H1 (cell line): ENCODE results near the gene TEN1. TPM values are rescaled to one million over a fixed set of nuclear protein-coding genes. Genes with fewer than 3 reads are reported as not detected.

Experiments
- CTCF ChIA-PET: fragments of 300-600 bp; sonication (Branson Sonifier 250); formaldehyde crosslinking; loops from one replicate; lab custom pipeline; 2021; ENCODE audit not compliant: partially characterized antibody; lab: Charles Lee
- POLR2A ChIA-PET: fragments of 300-600 bp; sonication (Branson Sonifier 250); formaldehyde crosslinking; loops from one replicate; lab custom pipeline; 2021; ENCODE audit warnings: inconsistent platforms; ENCODE audit not compliant: partially characterized antibody; lab: Charles Lee
- DNase-seq, 2 experiments: peaks; one replicate each; pipeline versions ENCODE4 v3.0.0 to v3.0.0-alpha.2; 2010 to 2022; ENCODE audit warnings: low spot score in 2 of 2, low read depth in 1 of 2, mixed read lengths in 1 of 2
- FAIRE-seq: peaks from 2 replicates; lab custom pipeline; 2011; peaks lifted over from hg19 to GRCh38; lab: Jason Lieb, UNC
- H2AFZ ChIP-seq: 2 replicates; pipeline ENCODE4 v1.8.1; 2012; ENCODE audit warnings: low read length, inconsistent platforms
- H2AK5ac ChIP-seq: 2 replicates; pipeline ENCODE4 v1.6.1; 2013; ENCODE audit warnings: low read depth, low read length
- H2BK120ac ChIP-seq: replicated peaks from 2 replicates; pipeline ENCODE3; 2013; ENCODE audit warnings: low read depth, low read length, inconsistent platforms
- H2BK12ac ChIP-seq: 2 replicates; pipeline ENCODE4 v1.6.1; 2013; ENCODE audit warnings: low read depth, low read length
- H2BK15ac ChIP-seq: 2 replicates; pipeline ENCODE4 v1.6.1; 2013; ENCODE audit warnings: low read length
- H2BK20ac ChIP-seq: 2 replicates; pipeline ENCODE4 v1.6.1; 2013; ENCODE audit warnings: low read length
- H2BK5ac ChIP-seq: 2 replicates; pipeline ENCODE4 v1.6.1; 2013; ENCODE audit warnings: low read depth, low read length
- H3K14ac ChIP-seq: 2 replicates; pipeline ENCODE4 v1.6.1; 2013; ENCODE audit warnings: inconsistent platforms; ENCODE audit not compliant: insufficient read length
- H3K18ac ChIP-seq: 2 replicates; pipeline ENCODE4 v1.6.1; 2013; ENCODE audit warnings: low read length; ENCODE audit errors: extremely low read depth
- H3K23ac ChIP-seq: 2 replicates; pipeline ENCODE4 v1.6.1; 2013; ENCODE audit warnings: inconsistent platforms; ENCODE audit not compliant: insufficient read length
- H3K23me2 ChIP-seq: 2 replicates; pipeline ENCODE4 v1.6.1; 2013; ENCODE audit warnings: low read depth, low read length
- H3K27ac ChIP-seq: 2 replicates; pipeline ENCODE4 v1.6.1; 2011; ENCODE audit warnings: low read depth, low read length, inconsistent platforms
- H3K27me3 ChIP-seq, 4 experiments: replicated peaks in 1 of 4; 1 replicate in 1 of 4; 2 replicates in 3 of 4; pipeline versions ENCODE4 v1.6.1 to v1.8.1; 2011 to 2013; ENCODE audit warnings: low read length in 3 of 4, mild to moderate bottlenecking in 3 of 4, inconsistent platforms in 2 of 4, mixed read lengths in 2 of 4, moderate library complexity in 1 of 4; ENCODE audit not compliant: control insufficient read depth in 3 of 4, insufficient read depth in 3 of 4; ENCODE audit errors: extremely low read depth in 1 of 4
- H3K36me3 ChIP-seq, 4 experiments: 2 replicates each; pipeline versions ENCODE4 v1.6.1 to v1.8.1; 2011 to 2013; ENCODE audit warnings: mild to moderate bottlenecking in 4 of 4, low read length in 3 of 4, moderate library complexity in 2 of 4, control low read depth in 1 of 4, inconsistent platforms in 1 of 4; ENCODE audit not compliant: insufficient read depth in 4 of 4, control insufficient read depth in 2 of 4
- H3K4ac ChIP-seq: replicated peaks from 2 replicates; pipeline ENCODE3; 2013; ENCODE audit warnings: low read length, low read depth, mixed read lengths, inconsistent platforms; ENCODE audit not compliant: insufficient read length
- H3K4me1 ChIP-seq, 4 experiments: replicated peaks in 1 of 4; 1 replicate in 1 of 4; 2 replicates in 3 of 4; pipeline versions ENCODE4 v1.6.1 to v1.8.1; 2011 to 2013; ENCODE audit warnings: low read length in 3 of 4, inconsistent platforms in 2 of 4, mixed read lengths in 1 of 4; ENCODE audit not compliant: insufficient read depth in 4 of 4, control insufficient read depth in 3 of 4
- H3K4me2 ChIP-seq, 2 experiments: 2 replicates each; pipeline versions ENCODE4 v1.6.1 to v1.8.1; 2011 to 2013; ENCODE audit warnings: low read depth in 2 of 2, low read length in 2 of 2, control low read depth in 1 of 2, inconsistent platforms in 1 of 2, mild to moderate bottlenecking in 1 of 2; ENCODE audit not compliant: insufficient read depth in 1 of 2
- H3K4me3 ChIP-seq, 4 experiments: fragments of 200-600, 300-600 bp in 1 of 4; sonication (generic), shearing (Covaris generic), sonication (Bioruptor Twin) in 1 of 4; 2 replicates each; pipeline versions ENCODE4 v1.5.1 to v1.8.1; 2011 to 2016; ENCODE audit warnings: low read length in 4 of 4, low read depth in 3 of 4, control low read depth in 2 of 4, inconsistent platforms in 2 of 4, mild to moderate bottlenecking in 2 of 4, mixed read lengths in 1 of 4, moderate library complexity in 1 of 4; ENCODE audit not compliant: insufficient read depth in 2 of 4; ENCODE audit errors: extremely low read depth in 1 of 4
- H3K56ac ChIP-seq: replicated peaks from 2 replicates; pipeline ENCODE3; 2013; ENCODE audit warnings: low read depth, mild to moderate bottlenecking, mixed read lengths, low read length, inconsistent platforms; ENCODE audit not compliant: insufficient read length
- H3K79me1 ChIP-seq: 2 replicates; pipeline ENCODE4 v1.6.1; 2013; ENCODE audit warnings: low read depth, low read length, control low read depth
- H3K79me2 ChIP-seq, 2 experiments: 2 replicates each; pipeline versions ENCODE4 v1.6.1 to v1.8.1; 2012 to 2013; ENCODE audit warnings: low read length in 2 of 2, mild to moderate bottlenecking in 2 of 2, inconsistent platforms in 1 of 2; ENCODE audit not compliant: insufficient read depth in 2 of 2, control insufficient read depth in 1 of 2
- H3K9ac ChIP-seq, 4 experiments: replicated peaks in 1 of 4; 1 replicate in 1 of 4; 2 replicates in 3 of 4; pipeline versions ENCODE4 v1.6.1 to v1.8.1; 2011 to 2013; ENCODE audit warnings: low read depth in 3 of 4, low read length in 3 of 4, control low read depth in 2 of 4, mild to moderate bottlenecking in 2 of 4, moderate library complexity in 2 of 4, inconsistent platforms in 1 of 4; ENCODE audit errors: extremely low read depth in 1 of 4
- H3K9me3 ChIP-seq, 2 experiments: 2 replicates each; pipeline versions ENCODE4 v1.6.1 to v1.8.1; 2012 to 2013; ENCODE audit warnings: mild to moderate bottlenecking in 2 of 2, moderate library complexity in 2 of 2, control low read depth in 1 of 2, inconsistent platforms in 1 of 2, low read depth in 1 of 2, low read length in 1 of 2, mixed read lengths in 1 of 2; ENCODE audit not compliant: insufficient read depth in 2 of 2
- H4K20me1 ChIP-seq, 2 experiments: replicated peaks in 1 of 2; 2 replicates each; pipeline versions ENCODE3 to v1.8.1; 2011 to 2013; ENCODE audit warnings: inconsistent platforms in 2 of 2, low read length in 2 of 2, mild to moderate bottlenecking in 1 of 2; ENCODE audit not compliant: insufficient read depth in 2 of 2, control insufficient read depth in 1 of 2
- H4K5ac ChIP-seq: 2 replicates; pipeline ENCODE4 v1.6.1; 2013; ENCODE audit warnings: low read length, low read depth, mixed read lengths, inconsistent platforms; ENCODE audit not compliant: insufficient read length
- H4K8ac ChIP-seq: 2 replicates; pipeline ENCODE4 v1.8.0; 2013; ENCODE audit warnings: mild to moderate bottlenecking, moderate library complexity, low read length, inconsistent platforms; ENCODE audit not compliant: insufficient read depth; ENCODE audit errors: extremely low read depth
- H4K91ac ChIP-seq: replicated peaks from 2 replicates; pipeline ENCODE3; 2013; ENCODE audit warnings: low read length, mixed read lengths, inconsistent platforms; ENCODE audit not compliant: insufficient read length
- CHD1 ChIP-seq: IDR thresholded peaks from 2 replicates; pipeline ENCODE4 v1.6.1; 2012; ENCODE audit warnings: low read depth, low read length, improper control_type of control experiment
- CREB1 ChIP-seq: IDR thresholded peaks from 2 replicates; pipeline ENCODE4 v1.6.1; 2012; ENCODE audit warnings: inconsistent platforms
- EZH2 ChIP-seq: fragments of 200-600 bp; sonication (generic); IDR thresholded peaks from 2 replicates; pipeline ENCODE4 v1.7.1; 2012; ENCODE audit warnings: low read depth, mild to moderate bottlenecking, moderate library complexity, low read length, inconsistent platforms; ENCODE audit not compliant: severe bottlenecking
- GTF2F1 ChIP-seq: IDR thresholded peaks from 2 replicates; pipeline ENCODE4 v1.6.1; 2012; ENCODE audit warnings: low read depth, low read length, improper control_type of control experiment, borderline replicate concordance
- JUND ChIP-seq: IDR thresholded peaks from 2 replicates; pipeline ENCODE4 v1.6.1; 2011; ENCODE audit warnings: mild to moderate bottlenecking, improper control_type of control experiment, low read length
- KDM4A ChIP-seq: IDR thresholded peaks from one replicate; pipeline ENCODE4 v1.7.1; 2012; ENCODE audit warnings: low read depth, mild to moderate bottlenecking, moderate library complexity, low read length, inconsistent platforms; ENCODE audit not compliant: severe bottlenecking
- NANOG ChIP-seq: IDR thresholded peaks from 2 replicates; pipeline ENCODE4 v1.6.1; 2011; ENCODE audit warnings: low read length, low read depth, mild to moderate bottlenecking, inconsistent platforms; ENCODE audit not compliant: insufficient read depth, poor library complexity, severe bottlenecking
- POU5F1 ChIP-seq: IDR thresholded peaks from 2 replicates; pipeline ENCODE4 v1.6.1; 2011; ENCODE audit warnings: low read depth, mild to moderate bottlenecking, low read length, moderate library complexity
- SIRT6 ChIP-seq: IDR thresholded peaks from one replicate; pipeline ENCODE4 v1.7.1; 2012; ENCODE audit warnings: low read length, inconsistent platforms
- SIX5 ChIP-seq: IDR thresholded peaks from 2 replicates; pipeline ENCODE4 v1.6.1; 2011; ENCODE audit warnings: mild to moderate bottlenecking, low read depth, low read length
- SP2 ChIP-seq: IDR thresholded peaks from 2 replicates; pipeline ENCODE4 v1.6.1; 2012; ENCODE audit warnings: mild to moderate bottlenecking, low read length, inconsistent platforms
- SRF ChIP-seq: IDR thresholded peaks from 2 replicates; pipeline ENCODE4 v1.6.1; 2011; ENCODE audit warnings: mild to moderate bottlenecking, low read depth, low read length, moderate library complexity
- YY1 ChIP-seq: IDR thresholded peaks from 2 replicates; pipeline ENCODE4 v1.6.1; 2011; ENCODE audit warnings: low read depth, mild to moderate bottlenecking, low read length
- WGBS, 2 experiments: shearing (Covaris generic) in 1 of 2; methylation state at CpG; one replicate each; pipeline versions ENCODE4 v1.1.6 to v1.1.7; 2013 to 2015; ENCODE audit warnings: low lambda C conversion rate in 2 of 2, mixed read lengths in 2 of 2, inconsistent platforms in 1 of 2, low coverage in 1 of 2, missing lambda C conversion rate in 1 of 2; ENCODE audit not compliant: insufficient replicate concordance in 2 of 2, insufficient coverage in 1 of 2, insufficient read length in 1 of 2; ENCODE audit errors: extremely low coverage in 1 of 2, missing lambda C conversion rate in 1 of 2; 5-methylcytosine and 5-hydroxymethylcytosine counted together
- polyA plus RNA-seq, 7 experiments: library from polyadenylated mRNA; depleted of rRNA in 3 of 7; stranded (reverse) in 5 of 7; unstranded in 2 of 7; fragments of >200 nt in 5 of 7; fragments of 200-250 nt in 2 of 7; gene quantifications; 1 replicate in 5 of 7; 2 replicates in 1 of 7; 4 replicates in 1 of 7; pipeline versions ENCODE4 v1.2.1 to v1.2.3, GENCODE V29; 2011 to 2013; ENCODE audit warnings: missing spikeins in 2 of 7, mixed read lengths in 2 of 7
- total RNA-seq: library from RNA; stranded (reverse); fragmentation: NEBNext Ultra II Directional; extraction: Animal tissue kit (Norgen Biotek cat#: 25700); gene quantifications from 2 replicates; pipeline ENCODE4 v1.2.1, GENCODE V29; 2021
- TF ChIP-seq, protein P1 (sequence below): IDR thresholded peaks from 2 replicates; pipeline ENCODE4 v1.6.1; 2011; ENCODE audit warnings: low read depth, mild to moderate bottlenecking, low read length; ENCODE audit not compliant: insufficient read depth
- TF ChIP-seq, protein P2 (sequence below): IDR thresholded peaks from 2 replicates; pipeline ENCODE4 v1.6.1; 2012; ENCODE audit warnings: inconsistent platforms

TEN1 gene
- total and polyA plus RNA-seq, 2 of the 8 experiments (the other 6 are each of a cell fraction or from before 2014, with no cell fraction given), result 15.9 to 18.7 TPM

DNA sequence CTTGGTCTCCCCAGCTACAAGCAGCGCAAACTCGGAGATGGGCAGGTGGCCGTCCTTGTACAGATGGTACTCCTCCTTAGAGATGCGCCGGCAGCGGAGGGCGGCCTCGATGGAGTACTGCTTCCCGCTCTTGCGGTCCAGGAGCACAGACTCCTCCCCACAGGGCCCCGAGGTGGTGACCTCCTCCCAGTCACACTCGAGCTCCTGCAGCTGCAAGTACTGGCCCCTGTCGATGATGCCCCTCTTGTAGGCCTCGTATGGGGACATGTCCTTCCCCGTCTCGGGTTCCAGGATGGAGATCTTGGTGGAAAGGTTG, 28.8 kb downstream of the TEN1 start:
- Histone ChIP-seq H3K4ac (no peak overlapping the region), H3K4me3 (no peak overlapping the region), H3K4me2 (no peak overlapping the region), H3K23me2 (no peaks in the 10 kb centered on the region), H3K9ac (no peak overlapping the region), H4K8ac (no peak overlapping the region), H4K91ac (no peak overlapping the region), H2AK5ac (no peak overlapping the region), H2AFZ (no peak overlapping the region), H2BK15ac (no peak overlapping the region), H3K27ac (no peak overlapping the region), H3K79me2 (no peaks in the 10 kb centered on the region), H3K36me3 (no peaks in the 10 kb centered on the region; a peak in 1 of 8 replicates), H4K20me1 (no peaks in the 10 kb centered on the region), H2BK120ac (no peak overlapping the region), H3K56ac (no peak overlapping the region), H3K23ac (no peak overlapping the region), H3K18ac (no peak overlapping the region), H3K4me1 (no peaks in the 10 kb centered on the region), H3K79me1 (no peaks in the 10 kb centered on the region), H3K9me3 (no peaks in the 10 kb centered on the region; a peak in 1 of 4 replicates), H2BK12ac (no peak overlapping the region), H2BK20ac (no peak overlapping the region), H3K27me3 (no peaks in the 10 kb centered on the region), H3K14ac (no peak overlapping the region), H2BK5ac (no peak overlapping the region), H4K5ac (no peak overlapping the region)
- ChIA-PET CTCF (interaction anchor here (0.8 to 32.0 kb wide), 17 partner anchors 5 to 293 kb away, joined by 3 to 885 read pairs (median 5); partner anchors contain the start of genes CDK3, EVPL, MRPL38 and TRIM65), POLR2A (interaction anchor here (0.9 to 1.6 kb wide), 7 partner anchors 10 to 223 kb away, joined by 3 to 7 read pairs (median 4); partner anchors contain the start of gene TRIM65)
- FAIRE-seq, result no peak
- DNase-seq, result no peak
- 96% methylated on average over 16 of the region's 16 CpGs; no CpG with 5 or more reads in 1 of the 2 experiments for WGBS, 2 experiments
- TF ChIP-seq POU5F1, result no peak
- no peak for TF ChIP-seq KDM4A
- TF ChIP-seq SRF, result no peak
- TF ChIP-seq EZH2, result no peak
- no peak for TF ChIP-seq CHD1
- no peak for TF ChIP-seq SIRT6
- TF ChIP-seq SIX5, result no peak
- TF ChIP-seq, protein P1, sequence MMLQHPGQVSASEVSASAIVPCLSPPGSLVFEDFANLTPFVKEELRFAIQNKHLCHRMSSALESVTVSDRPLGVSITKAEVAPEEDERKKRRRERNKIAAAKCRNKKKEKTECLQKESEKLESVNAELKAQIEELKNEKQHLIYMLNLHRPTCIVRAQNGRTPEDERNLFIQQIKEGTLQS, result no peak
- TF ChIP-seq, protein P2, sequence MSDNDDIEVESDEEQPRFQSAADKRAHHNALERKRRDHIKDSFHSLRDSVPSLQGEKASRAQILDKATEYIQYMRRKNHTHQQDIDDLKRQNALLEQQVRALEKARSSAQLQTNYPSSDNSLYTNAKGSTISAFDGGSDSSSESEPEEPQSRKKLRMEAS, result no peak
- no peak for TF ChIP-seq SP2
- no peak for TF ChIP-seq CREB1
- no peak for TF ChIP-seq JUND
- no peak for TF ChIP-seq GTF2F1
- no peak for TF ChIP-seq YY1
- TF ChIP-seq NANOG, result no peak
